Stomach (tissue), 9 donors: Measurements from ENCODE around the gene IL16. TPM values are rescaled to one million over a fixed set of nuclear protein-coding genes. Genes with fewer than 3 reads are reported as not detected.
A peak's percentile ranks its signal among the peaks of the same experiment; 100 is the strongest.
"Not testable (repeated sequence)": the region's sequence is repeated elsewhere in the genome, so short reads cannot be mapped to it uniquely, and the experiment has no call there.

Source experiments
- DNase-seq, 2 donors: peaks; one replicate each; pipeline versions ENCODE4 v3.0.0 to v3.0.0-alpha.2; 2013 to 2019
- H3K27ac ChIP-seq, 5 donors: fragments of 200-600 bp in 4 of 5; sonication (generic) in 4 of 5; one replicate each; pipeline ENCODE4 v1.5.1; 2013 to 2019; ENCODE audit warnings: mild to moderate bottlenecking in 1 of 5, moderate library complexity in 1 of 5
- H3K27me3 ChIP-seq, 3 donors: fragments of 200-600 bp; sonication (generic); one replicate each; pipeline ENCODE4 v1.5.1; 2017 to 2019; ENCODE audit warnings: mixed run types in 1 of 3
- H3K36me3 ChIP-seq, 4 donors: fragments of 200-600 bp; sonication (generic); 1 replicate in 3 of 4; 2 replicates in 1 of 4; pipeline ENCODE4 v1.5.1; 2016 to 2019
- H3K4me1 ChIP-seq, 4 donors: fragments of 200-600 bp; sonication (generic); one replicate each; pipeline ENCODE4 v1.5.1; 2016 to 2019
- H3K4me3 ChIP-seq, 4 donors: fragments of 200-600 bp; sonication (generic) in 3 of 4; one replicate each; pipeline ENCODE4 v1.5.1; 2016 to 2019; ENCODE audit warnings: mild to moderate bottlenecking in 1 of 4
- H3K9me3 ChIP-seq, 4 donors: fragments of 200-600 bp; sonication (generic); one replicate each; pipeline ENCODE4 v1.5.1; 2016 to 2019
- EP300 ChIP-seq: sonication (generic); formaldehyde crosslinking; IDR thresholded peaks from one replicate; pipeline ENCODE4 v1.6.1; 2017; ENCODE audit warnings: antibody characterized with exemption
- POLR2A ChIP-seq, 4 donors: fragments of 450-650 bp; IDR thresholded peaks; one replicate each; pipeline ENCODE4 v1.6.1; 2016; ENCODE audit warnings: antibody characterized with exemption in 4 of 4, control low read depth in 2 of 4, mild to moderate bottlenecking in 1 of 4, moderate library complexity in 1 of 4
- POLR2AphosphoS5 ChIP-seq, 3 donors: sonication (generic); formaldehyde crosslinking; IDR thresholded peaks; one replicate each; pipeline ENCODE4 v1.6.1; 2016; ENCODE audit warnings: antibody characterized with exemption in 3 of 3
- WGBS, 5 donors: extraction: QIAGEN DNeasy Blood & Tissue Kit in 3 of 5; methylation state at CpG; one replicate each; pipeline versions ENCODE4 v1.1.5 to v1.1.7; 2013 to 2018; 5-methylcytosine and 5-hydroxymethylcytosine counted together
- intact Hi-C: fragments of 100-400 bp; cut with DNase I; formaldehyde crosslinking; loops from one replicate; pipeline ENCODE4 v1.15.1; 2023; ENCODE audit warnings: low total_unique reads
- polyA plus RNA-seq, 3 donors: library from polyadenylated mRNA; stranded (reverse); fragments of 200-250 nt; gene quantifications; one replicate each; pipeline ENCODE4 v1.2.3, GENCODE V29; 2013
- total RNA-seq, 5 donors: library from RNA; depleted of rRNA; stranded (reverse); fragments of >200 nt; gene quantifications; one replicate each; pipeline versions ENCODE4 v1.1.0 to v1.2.3, GENCODE V29; 2014 to 2016
- TF ChIP-seq, protein P1 (sequence below), 7 experiments: fragments of 450-650 bp in 4 of 7; fragments of 200-600 bp in 3 of 7; sonication (generic) in 3 of 7; IDR thresholded peaks; one replicate each; pipeline ENCODE4 v1.5.1; 2016 to 2019; ENCODE audit warnings: antibody characterized with exemption in 7 of 7, control low read depth in 2 of 7, mild to moderate bottlenecking in 1 of 7
- donor health status: healthy with polysubstance abuse.
- donor health status: Bipolar disorder and iron deficiency.
- donor health status: healthy.

Gene IL16
- total and polyA plus RNA-seq, 8 donors: 4.9 to 21.0 (median 8.7) TPM

DNA sequence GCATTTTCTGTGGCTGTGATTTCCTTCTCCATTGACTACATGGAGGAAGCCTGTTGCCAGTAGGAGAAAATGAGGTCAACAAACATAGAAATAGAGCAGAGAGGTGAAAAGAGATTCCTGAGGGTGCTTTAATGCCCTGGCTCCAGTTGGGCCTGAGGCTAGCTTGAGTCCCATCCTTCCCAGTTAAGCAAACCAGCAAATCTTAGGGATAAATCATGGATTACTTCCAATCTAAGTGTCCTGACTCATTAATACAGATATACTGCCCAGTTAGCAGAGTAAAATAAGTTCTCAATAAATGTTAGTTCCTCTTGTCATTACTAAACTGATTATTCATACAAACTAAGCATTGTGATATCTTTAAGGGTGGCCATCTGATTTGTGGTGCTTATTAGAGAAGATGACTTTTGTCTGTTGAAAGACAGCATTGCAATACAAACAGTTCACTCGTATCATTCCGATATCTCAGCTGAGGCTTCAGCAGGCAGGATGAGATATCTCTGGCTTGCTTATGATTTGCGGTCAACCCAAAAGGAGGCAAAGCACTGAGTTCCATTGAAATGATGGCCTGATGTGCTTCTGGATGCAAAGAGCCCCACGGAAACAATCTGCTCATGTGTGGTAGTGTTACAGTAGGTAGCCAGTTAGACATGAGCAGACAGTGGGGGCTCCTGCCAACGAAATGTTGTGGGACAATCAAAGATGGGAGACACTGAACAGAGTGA lies 133.8 kb downstream of the IL16 start:
- no peaks in the 10 kb centered on the region for H3K36me3 ChIP-seq
- TF ChIP-seq POLR2A (IDR thresholded peaks at IDR 0.05): no peak
- TF ChIP-seq POLR2AphosphoS5 (IDR thresholded peaks at IDR 0.05): no peak
- TF ChIP-seq EP300: no peak
- TF ChIP-seq, protein P1, sequence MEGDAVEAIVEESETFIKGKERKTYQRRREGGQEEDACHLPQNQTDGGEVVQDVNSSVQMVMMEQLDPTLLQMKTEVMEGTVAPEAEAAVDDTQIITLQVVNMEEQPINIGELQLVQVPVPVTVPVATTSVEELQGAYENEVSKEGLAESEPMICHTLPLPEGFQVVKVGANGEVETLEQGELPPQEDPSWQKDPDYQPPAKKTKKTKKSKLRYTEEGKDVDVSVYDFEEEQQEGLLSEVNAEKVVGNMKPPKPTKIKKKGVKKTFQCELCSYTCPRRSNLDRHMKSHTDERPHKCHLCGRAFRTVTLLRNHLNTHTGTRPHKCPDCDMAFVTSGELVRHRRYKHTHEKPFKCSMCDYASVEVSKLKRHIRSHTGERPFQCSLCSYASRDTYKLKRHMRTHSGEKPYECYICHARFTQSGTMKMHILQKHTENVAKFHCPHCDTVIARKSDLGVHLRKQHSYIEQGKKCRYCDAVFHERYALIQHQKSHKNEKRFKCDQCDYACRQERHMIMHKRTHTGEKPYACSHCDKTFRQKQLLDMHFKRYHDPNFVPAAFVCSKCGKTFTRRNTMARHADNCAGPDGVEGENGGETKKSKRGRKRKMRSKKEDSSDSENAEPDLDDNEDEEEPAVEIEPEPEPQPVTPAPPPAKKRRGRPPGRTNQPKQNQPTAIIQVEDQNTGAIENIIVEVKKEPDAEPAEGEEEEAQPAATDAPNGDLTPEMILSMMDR (IDR thresholded peaks at IDR 0.05): no peak
- DNase-seq: no peak
- intact Hi-C loops: no loop called here
- no peaks in the 10 kb centered on the region for H3K27me3 ChIP-seq
- no peak overlapping the region for H3K27ac ChIP-seq
- H3K4me1 ChIP-seq: no peaks in the 10 kb centered on the region
- 68 to 86% (median 77%) methylated on average over 5 of the region's 5 CpGs for WGBS, 5 donors
- no peak overlapping the region for H3K4me3 ChIP-seq
- H3K9me3 ChIP-seq: no peaks in the 10 kb centered on the region

DNA sequence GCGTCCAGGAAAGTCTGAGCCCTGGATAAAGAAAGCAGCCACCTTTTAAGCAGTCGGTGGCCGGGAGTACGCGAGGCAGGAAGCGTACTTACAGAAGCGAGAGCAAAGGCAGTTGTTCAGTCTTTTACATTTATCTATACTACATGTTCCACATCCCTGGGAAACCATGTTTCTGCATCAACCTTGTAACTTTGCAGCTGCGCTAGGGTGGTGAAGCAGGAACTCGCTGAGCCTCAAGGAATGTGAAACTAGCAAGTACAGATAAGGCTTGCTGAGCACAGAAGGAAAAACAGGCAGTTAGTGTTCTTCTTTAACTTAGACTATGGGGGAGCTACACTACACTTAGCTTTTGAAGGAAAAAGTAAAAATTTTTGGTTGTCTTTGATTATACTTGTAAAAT lies 134.5 kb downstream of the IL16 start:
- H3K27me3 ChIP-seq, H3K4me1 ChIP-seq, H3K9me3 ChIP-seq, intact Hi-C loops, H3K4me3 ChIP-seq, H3K27ac ChIP-seq, H3K36me3 ChIP-seq: not testable (repeated sequence)
- 26 to 52% (median 47%) methylated on average over 9 of the region's 9 CpGs for WGBS, 5 donors
- peak in 1 of 2 donors; percentile 62 for DNase-seq

DNA sequence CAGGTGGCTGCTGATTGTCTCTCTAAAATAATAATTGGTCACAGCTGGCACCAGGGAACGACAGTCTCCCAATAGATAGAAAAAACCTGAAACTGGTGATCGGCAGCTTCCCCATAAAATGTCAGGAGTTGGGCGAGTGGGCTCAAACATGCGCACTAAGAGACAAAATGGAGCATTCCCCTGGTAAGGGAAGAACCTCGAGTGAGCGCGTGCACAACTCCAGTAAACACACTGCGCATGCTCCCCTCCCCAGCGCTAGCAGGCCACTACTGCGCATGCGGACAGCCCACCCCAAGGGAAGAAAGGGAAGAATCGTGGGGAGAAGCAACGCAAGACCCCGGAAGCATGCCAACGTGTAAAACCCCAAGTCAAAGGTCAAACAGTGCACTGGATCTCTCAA lies 134.9 kb downstream of the IL16 start:
- H3K4me1 ChIP-seq: no peaks in the 10 kb centered on the region
- TF ChIP-seq, protein P1 (IDR thresholded peaks at IDR 0.05): no peak
- TF ChIP-seq EP300 (no peak), POLR2AphosphoS5 (IDR thresholded peaks at IDR 0.05) (no peak), POLR2A (IDR thresholded peaks at IDR 0.05) (no peak)
- no peak overlapping the region for H3K4me3 ChIP-seq
- no peak overlapping the region for H3K27ac ChIP-seq
- H3K9me3 ChIP-seq: no peaks in the 10 kb centered on the region
- 82 to 88% (median 85%) methylated on average over 15 of the region's 15 CpGs for WGBS, 5 donors
- intact Hi-C loops: no loop called here
- H3K27me3 ChIP-seq: no peaks in the 10 kb centered on the region
- no peak for DNase-seq
- no peaks in the 10 kb centered on the region for H3K36me3 ChIP-seq

DNA sequence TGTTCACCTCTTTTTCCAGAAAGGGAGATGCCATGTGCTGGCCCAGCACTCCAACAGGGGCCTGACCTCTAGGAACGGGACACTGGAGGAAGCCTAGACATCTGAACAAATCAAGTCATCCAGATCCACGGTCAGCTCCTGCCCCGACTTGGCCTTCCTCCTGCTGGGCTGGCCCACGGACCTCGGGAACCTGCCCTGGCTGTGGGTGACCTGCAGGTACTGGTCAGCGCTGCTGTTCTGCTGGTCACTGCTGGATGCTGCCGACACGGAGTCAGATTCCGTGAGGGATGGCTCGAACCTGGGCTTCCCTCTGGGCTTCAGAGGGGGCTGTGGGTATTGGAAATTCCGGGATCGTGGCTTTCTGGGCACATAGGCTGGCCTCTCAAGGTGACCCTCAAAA lies 135.6 kb downstream of the IL16 start:
- Histone ChIP-seq H3K4me1 (no peaks in the 10 kb centered on the region), H3K36me3 (no peaks in the 10 kb centered on the region), H3K4me3 (no peak overlapping the region), H3K9me3 (no peaks in the 10 kb centered on the region), H3K27ac (no peak overlapping the region), H3K27me3 (no peaks in the 10 kb centered on the region)
- DNase-seq: no peak
- WGBS, 5 donors: 97 to 100% (median 97%) methylated on average over 12 of the region's 12 CpGs
- intact Hi-C loops: no loop called here
- TF ChIP-seq POLR2A (IDR thresholded peaks at IDR 0.05): no peak

DNA sequence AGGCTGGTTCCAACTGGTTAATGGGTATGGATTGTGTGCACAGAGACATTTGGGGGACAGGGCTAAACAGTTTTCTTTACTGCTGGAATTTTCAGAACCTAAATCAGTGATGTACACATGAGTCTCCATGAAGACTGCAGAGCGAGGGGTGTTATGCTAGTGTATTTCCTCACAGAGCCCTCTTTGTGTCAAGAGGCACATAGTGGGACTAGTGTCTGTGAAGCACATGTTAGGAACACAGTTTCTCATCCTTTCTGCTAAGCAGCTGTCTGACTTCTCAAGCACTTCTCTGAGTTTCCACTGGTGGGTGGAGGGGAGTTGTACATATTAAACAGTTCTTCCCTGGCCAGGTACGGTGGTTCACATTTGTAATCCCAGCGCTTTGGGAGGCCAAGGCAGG lies 136.7 kb downstream of the IL16 start:
- intact Hi-C loops: no loop called here
- no peaks in the 10 kb centered on the region for H3K27me3 ChIP-seq
- no peak overlapping the region for H3K4me3 ChIP-seq
- no peaks in the 10 kb centered on the region for H3K9me3 ChIP-seq
- no peaks in the 10 kb centered on the region for H3K36me3 ChIP-seq
- no peak for DNase-seq
- no peaks in the 10 kb centered on the region for H3K4me1 ChIP-seq
- TF ChIP-seq, protein P1 (IDR thresholded peaks at IDR 0.05): no peak
- no peak for TF ChIP-seq POLR2AphosphoS5 (IDR thresholded peaks at IDR 0.05)
- TF ChIP-seq EP300: no peak
- TF ChIP-seq POLR2A (IDR thresholded peaks at IDR 0.05): no peak
- no peak overlapping the region for H3K27ac ChIP-seq
- WGBS, 5 donors: 93 to 99% (median 95%) methylated on average over 3 of the region's 3 CpGs
